ENCODE measurements around the gene HSD11B1. TPM values are rescaled to one million over a fixed set of nuclear protein-coding genes. Genes with fewer than 3 reads are reported as not detected.
A peak's percentile ranks its signal among the peaks of the same experiment; 100 is the strongest.

HSD11B1 gene
- total and polyA plus RNA-seq, 12 donors = 0.59 to 15.7 (median 3.0) TPM

DNA sequence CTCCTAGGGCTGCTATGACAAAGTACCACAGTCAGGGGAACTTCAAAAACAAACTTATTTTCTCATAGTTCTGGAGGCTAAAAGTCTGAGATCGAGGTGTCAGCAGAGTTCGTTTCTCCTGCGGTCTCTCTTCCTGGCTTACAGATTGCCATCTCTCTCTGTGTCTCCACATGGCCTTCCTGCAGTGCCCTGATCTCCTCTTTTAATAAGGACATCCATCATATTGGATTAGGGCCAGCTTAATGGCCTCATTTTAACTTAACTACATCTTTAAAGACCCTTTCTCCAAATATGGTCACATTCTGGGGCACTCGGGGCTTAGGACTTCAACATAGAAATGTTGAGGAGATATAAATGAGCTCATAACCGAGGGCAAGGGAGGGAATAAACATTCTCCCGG is 67.5 kb downstream of the HSD11B1 start:
- 48 to 56% methylated on average over 6 of the region's 6 CpGs for WGBS, 2 donors
- Histone ChIP-seq H3K4me1 (peaks cover 8 to 40% (median 22%) of the 10 kb centered on the region in 9 donors), H3K36me3 (peaks cover 0 to 34% (median 0%) of the 10 kb centered on the region in 9 donors), H3K27me3 (no peaks in the 10 kb centered on the region), H3K4me3 (no peak overlapping the region), H3K27ac (no peak overlapping the region), H3K9me3 (no peaks in the 10 kb centered on the region)
- intact Hi-C loops (cut with DNase I) = no loop called here
- ATAC-seq (no peak), DNase-seq (no peak)
- TF ChIP-seq, protein P1, sequence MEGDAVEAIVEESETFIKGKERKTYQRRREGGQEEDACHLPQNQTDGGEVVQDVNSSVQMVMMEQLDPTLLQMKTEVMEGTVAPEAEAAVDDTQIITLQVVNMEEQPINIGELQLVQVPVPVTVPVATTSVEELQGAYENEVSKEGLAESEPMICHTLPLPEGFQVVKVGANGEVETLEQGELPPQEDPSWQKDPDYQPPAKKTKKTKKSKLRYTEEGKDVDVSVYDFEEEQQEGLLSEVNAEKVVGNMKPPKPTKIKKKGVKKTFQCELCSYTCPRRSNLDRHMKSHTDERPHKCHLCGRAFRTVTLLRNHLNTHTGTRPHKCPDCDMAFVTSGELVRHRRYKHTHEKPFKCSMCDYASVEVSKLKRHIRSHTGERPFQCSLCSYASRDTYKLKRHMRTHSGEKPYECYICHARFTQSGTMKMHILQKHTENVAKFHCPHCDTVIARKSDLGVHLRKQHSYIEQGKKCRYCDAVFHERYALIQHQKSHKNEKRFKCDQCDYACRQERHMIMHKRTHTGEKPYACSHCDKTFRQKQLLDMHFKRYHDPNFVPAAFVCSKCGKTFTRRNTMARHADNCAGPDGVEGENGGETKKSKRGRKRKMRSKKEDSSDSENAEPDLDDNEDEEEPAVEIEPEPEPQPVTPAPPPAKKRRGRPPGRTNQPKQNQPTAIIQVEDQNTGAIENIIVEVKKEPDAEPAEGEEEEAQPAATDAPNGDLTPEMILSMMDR (IDR thresholded peaks at IDR 0.05) = no peak

DNA sequence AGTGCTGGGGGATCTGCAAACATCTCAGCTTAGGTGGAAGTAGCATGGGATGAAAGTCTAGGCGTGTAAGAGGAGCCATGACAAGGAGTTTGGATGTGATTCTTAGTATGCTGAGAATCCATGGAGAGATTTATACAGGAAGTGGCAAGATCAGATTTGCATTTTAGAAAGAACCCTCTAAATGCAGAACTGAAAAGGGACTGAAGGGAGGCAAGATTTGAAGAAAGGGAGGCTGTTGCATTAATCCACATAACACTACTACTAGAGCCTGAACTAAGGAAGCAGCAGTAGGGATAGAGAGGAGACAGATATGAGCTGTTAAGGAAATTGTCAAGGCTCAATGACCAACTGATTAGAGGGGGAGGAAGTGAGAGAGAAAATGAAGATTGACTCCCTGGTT is 69.9 kb downstream of the HSD11B1 start:
- no peak overlapping the region for H3K4me3 ChIP-seq
- no peaks in the 10 kb centered on the region for H3K27me3 ChIP-seq
- no peak for ATAC-seq
- no peaks in the 10 kb centered on the region for H3K9me3 ChIP-seq
- H3K36me3 ChIP-seq = peaks cover 0 to 59% (median 0%) of the 10 kb centered on the region in 9 donors
- TF ChIP-seq, protein P1 (IDR thresholded peaks at IDR 0.05) = no peak
- peak overlapping the region in 1 of 10 donors; percentile 5 for H3K27ac ChIP-seq
- peaks cover 0 to 15% (median 7%) of the 10 kb centered on the region in 9 donors for H3K4me1 ChIP-seq
- DNase-seq = no peak
- intact Hi-C loops (cut with DNase I) = no loop called here
- 90 to 91% methylated on average over 1 of the region's 1 CpG for WGBS, 2 donors

DNA sequence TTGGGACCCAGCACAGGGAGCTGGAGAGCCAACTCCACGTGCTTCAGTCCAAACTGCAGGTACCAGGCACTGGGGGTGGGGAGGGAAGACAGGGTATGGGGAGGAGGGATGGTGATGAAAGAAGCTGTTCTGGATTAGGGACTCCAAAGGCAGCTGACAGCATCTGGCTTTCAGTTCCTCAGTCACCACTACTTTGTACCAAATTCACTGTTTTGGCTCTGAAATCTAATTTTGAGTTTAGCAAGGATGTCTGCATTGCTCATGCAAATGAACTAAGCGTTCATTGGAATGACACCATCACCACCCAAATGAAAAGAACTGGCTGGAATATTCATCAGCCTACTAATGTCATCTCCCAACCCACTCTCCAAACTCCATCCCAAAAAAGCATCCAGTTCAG is 71.0 kb downstream of the HSD11B1 start:
- H3K9me3 ChIP-seq = no peaks in the 10 kb centered on the region
- no peak overlapping the region for H3K27ac ChIP-seq
- WGBS, 2 donors = 57 to 71% methylated on average over 2 of the region's 2 CpGs
- H3K27me3 ChIP-seq = no peaks in the 10 kb centered on the region
- H3K36me3 ChIP-seq = peaks cover 0 to 69% (median 0%) of the 10 kb centered on the region in 9 donors
- TF ChIP-seq, protein P1 (IDR thresholded peaks at IDR 0.05) = no peak
- no peak for ATAC-seq
- H3K4me1 ChIP-seq = peaks cover 0 to 8% (median 0%) of the 10 kb centered on the region in 9 donors
- intact Hi-C loops (cut with DNase I) = no loop called here
- no peak for DNase-seq
- no peak overlapping the region for H3K4me3 ChIP-seq

DNA sequence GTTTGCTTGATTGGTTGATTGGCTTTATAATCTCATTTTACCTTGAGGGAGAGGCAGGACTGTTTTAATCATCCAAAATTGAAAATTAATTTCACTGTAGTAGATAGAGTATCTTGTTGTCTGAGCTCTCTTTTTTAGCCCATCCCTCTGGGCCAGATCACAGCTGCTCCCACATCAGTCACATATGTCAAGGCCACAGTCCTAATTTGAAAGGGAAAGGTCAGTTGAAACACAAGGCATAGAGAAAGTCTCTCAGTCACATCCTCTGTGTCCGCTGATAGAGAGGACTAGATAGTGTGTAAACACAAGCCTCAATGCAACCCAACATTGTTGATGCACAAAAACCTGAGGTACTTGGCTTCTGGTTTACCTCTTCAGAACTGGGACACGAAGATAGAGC is 72.9 kb downstream of the HSD11B1 start:
- ATAC-seq (no peak), DNase-seq (no peak)
- 91 to 95% methylated on average over 2 of the region's 2 CpGs for WGBS, 2 donors
- Histone ChIP-seq H3K27me3 (no peaks in the 10 kb centered on the region), H3K4me3 (no peak overlapping the region), H3K27ac (no peak overlapping the region), H3K9me3 (no peaks in the 10 kb centered on the region), H3K4me1 (peaks cover 0 to 8% (median 0%) of the 10 kb centered on the region in 9 donors), H3K36me3 (peaks cover 0 to 85% (median 0%) of the 10 kb centered on the region in 9 donors)
- TF ChIP-seq, protein P1 (IDR thresholded peaks at IDR 0.05) = no peak
- intact Hi-C loops (cut with DNase I) = no loop called here
